Measurements from ENCODE around the gene B4GALT5.

- TF ChIP-seq CTCF (IDR thresholded peaks at IDR 0.05) (no peak), POLR2A (IDR thresholded peaks at IDR 0.05) (no peak)
Observed at GRCh38 chr20:49649672-49650071, 64.0 kb downstream of the B4GALT5 start.

Data from lower leg skin (tissue), 3 donors.